GM12878 (cell line): ENCODE measurements around the gene KCNH4. TPM values are rescaled to one million over a fixed set of nuclear protein-coding genes. Genes with fewer than 3 reads are reported as not detected.

Experiments
- ATAC-seq: fragments of 200-7000 bp; cut with Tn5 transposase; 3 replicates; pipeline ENCODE4 v1.9.1; 2020; ENCODE audit warnings: mild to moderate bottlenecking, moderate library complexity
- BruUV-seq: library from RNA; stranded (reverse); fragments of 400-500 nt; replicated peaks from 2 replicates; lab custom pipeline; 2021; lab: Mats Ljungman, UMichigan
- CTCF ChIA-PET: fragments of 300-600 bp; sonication (Branson Sonifier 250); formaldehyde crosslinking; extraction: SDS; loops from one replicate; lab custom pipeline; 2021; ENCODE audit warnings: inconsistent platforms; lab: Yijun Ruan, JAX
- POLR2A ChIA-PET: fragments of 350-600 bp; formaldehyde crosslinking; extraction: SDS; loops from one replicate; lab custom pipeline; 2021; ENCODE audit warnings: inconsistent platforms; lab: Charles Lee
- RAD21 ChIA-PET: fragments of 300-600 bp; sonication (Branson Sonifier 250); formaldehyde crosslinking; loops from one replicate; lab custom pipeline; 2023; ENCODE audit warnings: antibody characterized with exemption; ENCODE audit not compliant: unreplicated experiment; lab: Charles Lee
- SMC1A ChIA-PET: fragments of 300-600 bp; sonication (Branson Sonifier 250); formaldehyde crosslinking; loops from one replicate; lab custom pipeline; 2023; ENCODE audit not compliant: unreplicated experiment, uncharacterized antibody; lab: Charles Lee
- DNase-seq: peaks from one replicate; pipeline ENCODE4 v3.0.0-alpha.2; 2011; ENCODE audit warnings: low read depth, low spot score
- FAIRE-seq: peaks from 3 replicates; lab custom pipeline; 2011; peaks lifted over from hg19 to GRCh38; lab: Jason Lieb, UNC
- H2AFZ ChIP-seq: 2 replicates; pipeline ENCODE4 v1.6.0; 2011; ENCODE audit warnings: low read depth, low read length, control low read depth; ENCODE audit not compliant: control insufficient read depth
- H3K27ac ChIP-seq: 2 replicates; pipeline ENCODE4 v1.5.1; 2011; ENCODE audit warnings: control low read depth; ENCODE audit not compliant: control insufficient read depth, insufficient read depth
- H3K27me3 ChIP-seq, 2 experiments: replicated peaks in 1 of 2; 2 replicates each; pipeline versions ENCODE4 v1.6.0 to v1.6.1; 2011; ENCODE audit warnings: low read length in 1 of 2; ENCODE audit not compliant: control insufficient read depth in 2 of 2, insufficient read depth in 2 of 2
- H3K36me3 ChIP-seq, 2 experiments: 2 replicates each; pipeline ENCODE4 v1.5.1; 2011; ENCODE audit warnings: low read length in 1 of 2; ENCODE audit not compliant: control insufficient read depth in 2 of 2, insufficient read depth in 2 of 2
- H3K4me1 ChIP-seq: 2 replicates; pipeline ENCODE4 v1.6.1; 2011; ENCODE audit warnings: mild to moderate bottlenecking, low read length, moderate library complexity, mixed read lengths; ENCODE audit not compliant: control insufficient read depth, insufficient read depth
- H3K4me2 ChIP-seq: 2 replicates; pipeline ENCODE4 v1.6.0; 2011; ENCODE audit warnings: control low read depth; ENCODE audit not compliant: control insufficient read depth, insufficient read depth
- H3K4me3 ChIP-seq: fragments of 200-600 bp; sonication (generic); 2 replicates; pipeline ENCODE4 v1.5.1; 2016
- H3K79me2 ChIP-seq: 2 replicates; pipeline ENCODE4 v1.6.0; 2011; ENCODE audit warnings: low read length; ENCODE audit not compliant: control insufficient read depth, insufficient read depth
- H3K9ac ChIP-seq: 2 replicates; pipeline ENCODE4 v1.8.0; 2011; ENCODE audit warnings: low read length, control low read depth, mixed read lengths; ENCODE audit not compliant: control insufficient read depth, insufficient read depth
- H3K9me3 ChIP-seq: replicated peaks from 3 replicates; pipeline ENCODE4 v1.5.1; 2011; ENCODE audit warnings: mild to moderate bottlenecking, low read length; ENCODE audit not compliant: control insufficient read depth, insufficient read depth
- H4K20me1 ChIP-seq: 2 replicates; pipeline ENCODE4 v1.6.0; 2011; ENCODE audit not compliant: control insufficient read depth, insufficient read depth
- CBFB ChIP-seq: IDR thresholded peaks from 2 replicates; pipeline ENCODE4 v1.6.1; 2016; ENCODE audit warnings: antibody characterized with exemption, low read depth
- CHD1 ChIP-seq: IDR thresholded peaks from 2 replicates; pipeline ENCODE4 v1.6.1; 2012; ENCODE audit warnings: low read depth, low read length, improper control_type of control experiment
- CREB1 ChIP-seq: IDR thresholded peaks from 2 replicates; pipeline ENCODE4 v1.6.1; 2012; ENCODE audit warnings: low read depth, mild to moderate bottlenecking, inconsistent platforms
- DPF2 ChIP-seq: fragments of 450-650 bp; IDR thresholded peaks from 2 replicates; pipeline ENCODE4 v1.6.1; 2017; ENCODE audit warnings: mild to moderate bottlenecking
- ETV6 ChIP-seq, 2 experiments: fragments of 450-650 bp in 1 of 2; IDR thresholded peaks in 1 of 2; conservative IDR thresholded peaks in 1 of 2; 2 replicates each; pipeline ENCODE4 v1.6.1; 2014; ENCODE audit warnings: antibody characterized with exemption in 1 of 2, borderline replicate concordance in 1 of 2, low read depth in 1 of 2, mild to moderate bottlenecking in 1 of 2, moderate library complexity in 1 of 2
- MTA2 ChIP-seq: fragments of 450-650 bp; IDR thresholded peaks from 2 replicates; pipeline ENCODE4 v1.6.1; 2016; ENCODE audit warnings: low read depth, mild to moderate bottlenecking, moderate library complexity
- NR2C1 ChIP-seq: fragments of 450-650 bp; IDR thresholded peaks from 2 replicates; pipeline ENCODE4 v1.6.1; 2017; ENCODE audit warnings: antibody characterized with exemption, mild to moderate bottlenecking, moderate library complexity
- NR2C2 ChIP-seq: IDR thresholded peaks from 2 replicates; pipeline ENCODE4 v1.6.1; 2011; ENCODE audit warnings: borderline replicate concordance, low read depth; ENCODE audit not compliant: control insufficient read depth, insufficient read length
- NR2F1 ChIP-seq: fragments of 450-650 bp; conservative IDR thresholded peaks from 2 replicates; pipeline ENCODE4 v1.6.1; 2017; ENCODE audit warnings: mild to moderate bottlenecking
- PAX8 ChIP-seq: fragments of 450-650 bp; IDR thresholded peaks from 2 replicates; pipeline ENCODE4 v1.6.1; 2017; ENCODE audit warnings: mild to moderate bottlenecking, moderate library complexity
- POLR2AphosphoS5 ChIP-seq: IDR thresholded peaks from 2 replicates; pipeline ENCODE4 v1.6.1; 2011; ENCODE audit warnings: mild to moderate bottlenecking, low read length, inconsistent platforms
- RFX5 ChIP-seq: IDR thresholded peaks from 2 replicates; pipeline ENCODE4 v1.6.1; 2011; ENCODE audit warnings: low read depth, low read length, improper control_type of control experiment
- SIX5 ChIP-seq: IDR thresholded peaks from 2 replicates; pipeline ENCODE4 v1.6.1; 2011; ENCODE audit warnings: mild to moderate bottlenecking, low read depth, low read length, moderate library complexity; ENCODE audit not compliant: severe bottlenecking
- WGBS: methylation state at CpG from one replicate; pipeline ENCODE4 v1.1.6; 2016; ENCODE audit warnings: low lambda C conversion rate; ENCODE audit not compliant: insufficient replicate concordance, insufficient coverage; ENCODE audit errors: missing lambda C conversion rate; 5-methylcytosine and 5-hydroxymethylcytosine counted together
- in situ Hi-C: fragments of 300-500 bp; cut with MboI; formaldehyde crosslinking; loops from 9 replicates; pipeline ENCODE4 v1.14.3; 2018; ENCODE audit warnings: mixed read lengths
- intact Hi-C: fragments of 100-400 bp; cut with micrococcal nuclease; formaldehyde crosslinking; loops from one replicate; pipeline ENCODE4 v1.14.2; 2022; ENCODE audit not compliant: unreplicated experiment
- polyA plus RNA-seq, 11 experiments: library from polyadenylated mRNA; depleted of rRNA in 4 of 11; unstranded in 6 of 11; stranded (reverse) in 5 of 11; fragments of >200 nt; fragmentation: Nextera tagmentation in 4 of 11; fragmentation: Illumina TruSeq in 1 of 11; extraction: Ambion mirVana in 4 of 11; extraction: Trizol in 1 of 11; gene quantifications; 1 replicate in 1 of 11; 2 replicates in 10 of 11; pipeline versions ENCODE4 v1.2.1 to v1.2.3, GENCODE V29; 2011 to 2016; ENCODE audit warnings: inconsistent platforms in 2 of 11, missing spikeins in 2 of 11, low read depth in 1 of 11
- total RNA-seq, 4 experiments: library from RNA; depleted of rRNA in 3 of 4; stranded (reverse); fragments of >200 nt in 3 of 4; fragmentation: Illumina TruSeq in 1 of 4; extraction: Trizol in 1 of 4; gene quantifications; 2 replicates each; pipeline versions ENCODE4 v1.2.1 to v1.2.3, GENCODE V29; 2013 to 2021
- TF ChIP-seq, protein P1 (sequence below): fragments of 450-650 bp; formaldehyde crosslinking; IDR thresholded peaks from 2 replicates; pipeline ENCODE4 v1.5.0; 2022; ENCODE audit warnings: mild to moderate bottlenecking, missing genetic modification characterization

KCNH4 gene
- total and polyA plus RNA-seq, 10 of the 15 experiments (the other 5 are each of a cell fraction or from before 2014, with no cell fraction given): 0.03 to 0.88 (median 0.10) TPM; not detected in 2

DNA sequence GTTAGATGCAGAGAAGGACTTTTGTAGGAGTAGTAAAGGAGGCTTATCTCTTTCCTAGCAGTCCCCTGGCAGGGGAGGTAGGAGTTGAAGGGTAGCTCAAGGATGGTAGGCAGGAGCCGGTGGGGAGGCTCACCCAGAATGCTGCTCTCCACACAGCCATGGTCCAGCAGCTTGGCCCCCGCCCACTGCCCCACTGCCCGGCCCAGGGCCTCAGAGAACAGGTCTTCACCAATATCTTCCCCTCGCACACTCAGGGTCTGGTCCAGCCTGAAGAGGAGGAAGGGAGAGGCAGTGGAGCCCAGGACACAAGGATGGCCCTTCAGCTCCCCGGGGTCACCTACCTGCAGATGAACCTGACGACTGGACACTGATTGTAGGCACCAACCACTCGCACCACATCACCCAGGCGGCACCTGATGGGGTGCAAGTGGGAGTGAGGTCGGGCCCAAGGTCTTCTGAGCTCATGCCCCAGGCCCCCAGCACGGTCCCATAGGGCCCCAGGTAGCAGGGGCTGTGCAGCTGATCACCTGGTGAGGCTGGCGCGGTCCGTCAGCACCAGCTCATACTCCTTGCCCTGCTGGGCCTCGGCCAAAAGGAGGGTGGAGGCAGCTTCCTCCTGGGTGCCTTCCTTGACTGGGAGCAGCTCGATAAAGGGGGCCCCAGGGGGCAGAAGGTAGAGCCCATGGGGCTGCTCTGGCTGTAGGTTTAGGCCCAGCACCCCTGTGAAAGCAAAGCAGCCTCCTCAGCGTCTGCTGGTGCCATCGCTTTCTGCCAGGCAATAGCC lies 9.7 kb upstream of the KCNH4 start (continued):
- TF ChIP-seq, protein P1, sequence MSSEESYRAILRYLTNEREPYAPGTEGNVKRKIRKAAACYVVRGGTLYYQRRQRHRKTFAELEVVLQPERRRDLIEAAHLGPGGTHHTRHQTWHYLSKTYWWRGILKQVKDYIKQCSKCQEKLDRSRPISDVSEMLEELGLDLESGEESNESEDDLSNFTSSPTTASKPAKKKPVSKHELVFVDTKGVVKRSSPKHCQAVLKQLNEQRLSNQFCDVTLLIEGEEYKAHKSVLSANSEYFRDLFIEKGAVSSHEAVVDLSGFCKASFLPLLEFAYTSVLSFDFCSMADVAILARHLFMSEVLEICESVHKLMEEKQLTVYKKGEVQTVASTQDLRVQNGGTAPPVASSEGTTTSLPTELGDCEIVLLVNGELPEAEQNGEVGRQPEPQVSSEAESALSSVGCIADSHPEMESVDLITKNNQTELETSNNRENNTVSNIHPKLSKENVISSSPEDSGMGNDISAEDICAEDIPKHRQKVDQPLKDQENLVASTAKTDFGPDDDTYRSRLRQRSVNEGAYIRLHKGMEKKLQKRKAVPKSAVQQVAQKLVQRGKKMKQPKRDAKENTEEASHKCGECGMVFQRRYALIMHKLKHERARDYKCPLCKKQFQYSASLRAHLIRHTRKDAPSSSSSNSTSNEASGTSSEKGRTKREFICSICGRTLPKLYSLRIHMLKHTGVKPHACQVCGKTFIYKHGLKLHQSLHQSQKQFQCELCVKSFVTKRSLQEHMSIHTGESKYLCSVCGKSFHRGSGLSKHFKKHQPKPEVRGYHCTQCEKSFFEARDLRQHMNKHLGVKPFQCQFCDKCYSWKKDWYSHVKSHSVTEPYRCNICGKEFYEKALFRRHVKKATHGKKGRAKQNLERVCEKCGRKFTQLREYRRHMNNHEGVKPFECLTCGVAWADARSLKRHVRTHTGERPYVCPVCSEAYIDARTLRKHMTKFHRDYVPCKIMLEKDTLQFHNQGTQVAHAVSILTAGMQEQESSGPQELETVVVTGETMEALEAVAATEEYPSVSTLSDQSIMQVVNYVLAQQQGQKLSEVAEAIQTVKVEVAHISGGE (CRISPR knock-in tag): no peak
- no peak for TF ChIP-seq RFX5

DNA sequence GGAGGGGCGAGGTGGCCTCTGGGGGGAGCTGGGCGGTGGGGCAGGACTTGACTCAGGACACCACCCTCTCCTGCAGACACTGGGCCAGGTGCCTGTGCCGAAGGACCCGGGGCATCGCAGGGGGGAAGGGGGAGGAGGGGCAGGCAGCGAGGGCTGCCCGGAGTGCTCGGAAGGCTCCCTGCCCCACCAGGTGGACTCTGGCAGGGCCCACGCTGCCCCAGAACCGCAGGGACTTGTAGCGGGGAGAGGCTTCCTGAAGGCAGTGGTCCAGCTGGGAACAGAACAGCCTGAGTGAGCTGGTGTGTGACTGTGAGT lies 8.7 kb upstream of the KCNH4 start:
- Histone ChIP-seq H3K4me1 (peaks cover 6% of the 10 kb centered on the region), H3K27me3 (no peaks in the 10 kb centered on the region)
- RAD21 ChIA-PET: interaction anchor here (1.0 to 1.6 kb wide), 3 partner anchors 8 to 217 kb away, joined by 3 to 4 read pairs (median 4); partner anchors contain the start of gene KCNH4
- TF ChIP-seq, protein P1 (CRISPR knock-in tag): no peak
- no peak for TF ChIP-seq MTA2
- no peak for TF ChIP-seq CREB1
- no peak for TF ChIP-seq SIX5
- no peak for TF ChIP-seq NR2F1
- TF ChIP-seq NR2C1: no peak
- TF ChIP-seq CBFB: no peak
- TF ChIP-seq PAX8: no peak
- TF ChIP-seq NR2C2: no peak
- no peak for TF ChIP-seq POLR2AphosphoS5
- no peak for TF ChIP-seq ETV6 (conservative IDR thresholded peaks at IDR 0.05 in 1 of 2, IDR thresholded peaks at IDR 0.05 in 1 of 2; ENCODE audit: borderline replicate concordance in 1 of 2, low read depth in 1 of 2)
- no peak for TF ChIP-seq CHD1
- TF ChIP-seq DPF2: no peak

More for the DNA sequence above, 8.7 kb upstream of the KCNH4 start:
- no peaks in the 10 kb centered on the region for H3K36me3 ChIP-seq
- no peak overlapping the region for H3K9ac ChIP-seq
- in situ Hi-C loops (no loop called here), intact Hi-C loops (loop anchor here (10.0 kb wide), 1 partner anchor 215 kb away; no protein-coding TSS in a partner anchor)
- peaks cover 4% of the 10 kb centered on the region for H3K79me2 ChIP-seq
- POLR2A ChIA-PET: interaction anchor here (0.7 kb wide), 1 partner anchor 15 kb away, joined by 3 read pairs; no protein-coding TSS in a partner anchor
- H3K4me2 ChIP-seq: no peak overlapping the region
- no peak overlapping the region for H2AFZ ChIP-seq
- FAIRE-seq: no peak
- H4K20me1 ChIP-seq: no peaks in the 10 kb centered on the region
- DNase-seq: no peak
- H3K9me3 ChIP-seq: no peaks in the 10 kb centered on the region
- no peak overlapping the region for H3K4me3 ChIP-seq
- no peak for ATAC-seq
- H3K27ac ChIP-seq: no peak overlapping the region
- SMC1A ChIA-PET: no interaction called here
- CTCF ChIA-PET: interaction anchor here (1.3 to 2.1 kb wide), 2 partner anchors 8 to 11 kb away, joined by 3 to 9 read pairs; partner anchors contain the start of gene KCNH4
- no TSS peak for BruUV-seq
- WGBS: 78% methylated on average over 8 of the region's 11 CpGs
